ENCODE results near the gene VAV3. TPM values are rescaled to one million over a fixed set of nuclear protein-coding genes. Genes with fewer than 3 reads are reported as not detected.

The VAV3 gene, protein sequence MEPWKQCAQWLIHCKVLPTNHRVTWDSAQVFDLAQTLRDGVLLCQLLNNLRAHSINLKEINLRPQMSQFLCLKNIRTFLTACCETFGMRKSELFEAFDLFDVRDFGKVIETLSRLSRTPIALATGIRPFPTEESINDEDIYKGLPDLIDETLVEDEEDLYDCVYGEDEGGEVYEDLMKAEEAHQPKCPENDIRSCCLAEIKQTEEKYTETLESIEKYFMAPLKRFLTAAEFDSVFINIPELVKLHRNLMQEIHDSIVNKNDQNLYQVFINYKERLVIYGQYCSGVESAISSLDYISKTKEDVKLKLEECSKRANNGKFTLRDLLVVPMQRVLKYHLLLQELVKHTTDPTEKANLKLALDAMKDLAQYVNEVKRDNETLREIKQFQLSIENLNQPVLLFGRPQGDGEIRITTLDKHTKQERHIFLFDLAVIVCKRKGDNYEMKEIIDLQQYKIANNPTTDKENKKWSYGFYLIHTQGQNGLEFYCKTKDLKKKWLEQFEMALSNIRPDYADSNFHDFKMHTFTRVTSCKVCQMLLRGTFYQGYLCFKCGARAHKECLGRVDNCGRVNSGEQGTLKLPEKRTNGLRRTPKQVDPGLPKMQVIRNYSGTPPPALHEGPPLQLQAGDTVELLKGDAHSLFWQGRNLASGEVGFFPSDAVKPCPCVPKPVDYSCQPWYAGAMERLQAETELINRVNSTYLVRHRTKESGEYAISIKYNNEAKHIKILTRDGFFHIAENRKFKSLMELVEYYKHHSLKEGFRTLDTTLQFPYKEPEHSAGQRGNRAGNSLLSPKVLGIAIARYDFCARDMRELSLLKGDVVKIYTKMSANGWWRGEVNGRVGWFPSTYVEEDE
- total RNA-seq, result 5.9 TPM

DNA sequence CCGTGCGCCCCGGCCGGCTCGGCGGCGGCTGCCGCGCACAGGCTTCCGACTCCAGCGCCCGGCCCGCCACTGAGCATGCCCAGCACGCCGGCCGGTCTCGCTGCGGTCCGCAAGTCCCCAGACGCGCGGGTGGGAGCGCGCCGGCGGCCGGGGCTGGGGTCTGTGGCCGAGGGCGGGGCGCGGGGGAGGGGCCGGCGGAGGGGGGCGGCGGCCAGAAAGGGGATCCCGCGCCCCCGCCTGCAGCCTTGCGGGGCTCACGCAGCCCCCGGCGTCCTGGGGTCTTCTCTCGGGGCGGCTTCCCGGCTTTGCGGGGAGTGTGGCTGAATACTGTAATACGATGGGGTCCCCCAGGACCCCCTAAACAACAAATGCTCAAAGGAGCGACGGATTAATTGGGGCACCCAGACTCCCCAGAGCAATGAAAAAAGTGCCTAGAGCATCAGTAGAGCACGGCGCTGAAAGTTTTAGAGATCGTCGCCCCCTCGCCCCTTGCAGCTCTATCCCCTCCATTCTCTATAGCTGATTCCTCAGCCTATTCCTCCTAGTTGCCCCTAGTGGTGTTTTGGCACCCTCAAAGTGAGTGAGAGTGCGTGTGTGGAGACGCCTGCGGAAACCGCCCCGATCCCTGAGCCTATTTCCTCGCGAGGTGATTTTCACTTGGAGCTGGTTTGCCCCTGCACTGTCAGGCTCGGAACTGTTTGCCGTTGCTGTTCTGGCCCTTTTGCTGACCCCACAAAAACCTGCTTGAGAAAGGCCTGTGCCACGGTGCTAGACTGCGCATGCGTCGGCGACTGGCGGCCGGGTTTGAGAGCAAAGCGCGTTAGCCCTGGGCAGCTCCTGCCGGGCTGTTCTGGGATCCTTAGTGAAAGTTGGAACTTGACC is at the start of gene VAV3:
VAV3 (minus strand) TSS at position 71 of the 882 bp plus-strand sequence. CDS start 311 bp downstream, outside the sequence.

Small RNA genes lying within 50 kb of the gene (small RNA-seq; reads per million reads assigned to genes)
- not detected for gene MIR7852 (ENCODE audit: low replicate concordance)

Other genes with a start within 250 kb of the VAV3 start
- 29.7 TPM for gene SLC25A24, start 235.2 kb upstream of the VAV3 start, total RNA-seq